Calu3 (cell line): Measurements from ENCODE around the gene TAF4B. TPM values are rescaled to one million over a fixed set of nuclear protein-coding genes. Genes with fewer than 3 reads are reported as not detected.

ENCODE experiments used
- BruUV-seq: library from RNA; stranded (reverse); fragments of 400-500 nt; replicated peaks from 2 replicates; lab custom pipeline; 2021; lab: Mats Ljungman, UMichigan
- CTCF ChIA-PET: fragments of 300-600 bp; sonication (Branson Sonifier 250); formaldehyde crosslinking; loops from one replicate; lab custom pipeline; 2022; ENCODE audit warnings: antibody characterized with exemption; lab: Charles Lee
- DNase-seq: peaks from one replicate; pipeline ENCODE4 v3.0.0; 2022
- H3K27ac Mint-ChIP-seq: one replicate; pipeline ENCODE4 v1.8.0; 2022; ENCODE audit warnings: mixed read lengths; ENCODE audit not compliant: unreplicated experiment
- H3K27me3 Mint-ChIP-seq: one replicate; pipeline ENCODE4 v1.8.0; 2022; ENCODE audit warnings: mixed read lengths; ENCODE audit not compliant: unreplicated experiment
- H3K36me3 Mint-ChIP-seq: one replicate; pipeline ENCODE4 v1.8.0; 2022; ENCODE audit warnings: mild to moderate bottlenecking, moderate library complexity, mixed read lengths; ENCODE audit not compliant: insufficient read depth, unreplicated experiment
- H3K4me1 Mint-ChIP-seq: one replicate; pipeline ENCODE4 v1.8.0; 2022; ENCODE audit warnings: mild to moderate bottlenecking, low read depth, mixed read lengths; ENCODE audit not compliant: unreplicated experiment
- H3K4me3 Mint-ChIP-seq: one replicate; pipeline ENCODE4 v1.8.0; 2022; ENCODE audit warnings: mild to moderate bottlenecking, low read depth, moderate library complexity, mixed read lengths; ENCODE audit not compliant: unreplicated experiment
- H3K9me3 Mint-ChIP-seq: one replicate; pipeline ENCODE4 v1.8.0; 2022; ENCODE audit warnings: low read depth, mixed read lengths; ENCODE audit not compliant: unreplicated experiment
- CTCF ChIP-seq: fragments of 200-600 bp; IDR thresholded peaks from one replicate; pipeline ENCODE4 v1.8.0; 2022; ENCODE audit warnings: antibody characterized with exemption; ENCODE audit not compliant: unreplicated experiment
- intact Hi-C: fragments of 100-400 bp; cut with micrococcal nuclease; formaldehyde crosslinking; loops from one replicate; pipeline ENCODE4 v1.10.0; 2022; ENCODE audit not compliant: unreplicated experiment
- total RNA-seq: library from RNA; stranded (reverse); gene quantifications from 2 replicates; pipeline ENCODE4 v1.2.3, GENCODE V29; 2022

Gene TAF4B
- total RNA-seq, 1 experiment from 2014 or later = 9.6 TPM

GRCh38 chr18:26312199-26312598 lies 86.0 kb downstream of the TAF4B start:
- H3K4me3 Mint-ChIP-seq = no peak overlapping the region
- H3K27me3 Mint-ChIP-seq = no peaks in the 10 kb centered on the region
- no peak for DNase-seq
- intact Hi-C loops = no loop called here
- CTCF ChIA-PET = no interaction called here
- no peak overlapping the region for H3K27ac Mint-ChIP-seq
- no peaks in the 10 kb centered on the region for H3K4me1 Mint-ChIP-seq
- no peaks in the 10 kb centered on the region for H3K36me3 Mint-ChIP-seq
- no peaks in the 10 kb centered on the region for H3K9me3 Mint-ChIP-seq
- no TSS peak for BruUV-seq
- TF ChIP-seq CTCF = no peak

- no peak for DNase-seq
- Mint-ChIP-seq H3K4me1 (no peaks in the 10 kb centered on the region), H3K9me3 (no peaks in the 10 kb centered on the region), H3K36me3 (peaks cover under 1% of the 10 kb centered on the region), H3K27me3 (no peaks in the 10 kb centered on the region), H3K27ac (no peak overlapping the region), H3K4me3 (no peak overlapping the region)
- BruUV-seq = no TSS peak
- TF ChIP-seq CTCF = no peak
- intact Hi-C loops = no loop called here
- CTCF ChIA-PET = no interaction called here
These were observed 91.2 kb downstream of the TAF4B start for GRCh38 chr18:26317398-26317797.

GRCh38 chr18:26320686-26321085 lies 94.4 kb downstream of the TAF4B start:
- no peak for TF ChIP-seq CTCF
- no TSS peak for BruUV-seq
- CTCF ChIA-PET = no interaction called here
- H3K9me3 Mint-ChIP-seq = no peaks in the 10 kb centered on the region
- H3K36me3 Mint-ChIP-seq = peaks cover 4% of the 10 kb centered on the region
- DNase-seq = no peak
- H3K27ac Mint-ChIP-seq = no peak overlapping the region
- no peak overlapping the region for H3K4me3 Mint-ChIP-seq
- H3K27me3 Mint-ChIP-seq = no peaks in the 10 kb centered on the region
- intact Hi-C loops = no loop called here
- H3K4me1 Mint-ChIP-seq = no peaks in the 10 kb centered on the region

- peaks cover 4% of the 10 kb centered on the region for H3K36me3 Mint-ChIP-seq
- no peak for DNase-seq
- H3K27me3 Mint-ChIP-seq = no peaks in the 10 kb centered on the region
- H3K9me3 Mint-ChIP-seq = no peaks in the 10 kb centered on the region
- BruUV-seq = no TSS peak
- no peak for TF ChIP-seq CTCF
- CTCF ChIA-PET = no interaction called here
- no peak overlapping the region for H3K4me3 Mint-ChIP-seq
- intact Hi-C loops = no loop called here
- no peaks in the 10 kb centered on the region for H3K4me1 Mint-ChIP-seq
- no peak overlapping the region for H3K27ac Mint-ChIP-seq
These were observed 96.8 kb downstream of the TAF4B start for GRCh38 chr18:26322890-26323653.
